AG20443 (cell line): ENCODE data around the gene ATP10D.
"Not testable (repeated sequence)": the region's sequence is repeated elsewhere in the genome, so short reads cannot be mapped to it uniquely, and the experiment has no call there.

Experiments used
- DNase-seq: peaks from one replicate; pipeline ENCODE4 v3.0.0; 2012; ENCODE audit warnings: low spot score, mixed read lengths

ATP10D gene

DNA sequence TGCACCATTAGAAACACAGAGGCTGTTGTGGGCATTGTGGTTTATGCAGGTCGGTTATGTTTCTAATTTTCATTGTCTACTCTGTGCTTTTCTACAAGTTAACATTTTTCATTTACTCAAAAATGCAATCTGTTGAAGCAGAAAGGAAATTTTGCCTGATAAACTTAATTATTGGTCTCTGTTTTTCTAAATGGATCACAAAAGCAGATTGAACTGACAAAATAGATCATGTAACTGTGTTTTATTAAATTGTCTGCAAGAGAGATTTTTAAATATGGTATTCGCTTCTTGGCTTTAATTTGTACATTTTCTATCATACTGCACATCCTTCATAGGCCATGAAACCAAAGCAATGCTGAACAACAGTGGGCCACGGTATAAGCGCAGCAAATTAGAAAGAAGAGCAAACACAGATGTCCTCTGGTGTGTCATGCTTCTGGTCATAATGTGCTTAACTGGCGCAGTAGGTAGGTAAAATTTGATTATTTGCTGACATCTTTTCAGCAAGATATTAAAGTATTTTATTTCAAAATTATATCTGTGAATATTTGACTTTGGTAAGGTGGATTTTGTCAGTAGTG is 50.6 kb downstream of the ATP10D start:
- DNase-seq, result no peak

- no peak for DNase-seq
These were observed 51.9 kb downstream of the ATP10D start for GRCh38 chr4:47536966-47537365.

DNA sequence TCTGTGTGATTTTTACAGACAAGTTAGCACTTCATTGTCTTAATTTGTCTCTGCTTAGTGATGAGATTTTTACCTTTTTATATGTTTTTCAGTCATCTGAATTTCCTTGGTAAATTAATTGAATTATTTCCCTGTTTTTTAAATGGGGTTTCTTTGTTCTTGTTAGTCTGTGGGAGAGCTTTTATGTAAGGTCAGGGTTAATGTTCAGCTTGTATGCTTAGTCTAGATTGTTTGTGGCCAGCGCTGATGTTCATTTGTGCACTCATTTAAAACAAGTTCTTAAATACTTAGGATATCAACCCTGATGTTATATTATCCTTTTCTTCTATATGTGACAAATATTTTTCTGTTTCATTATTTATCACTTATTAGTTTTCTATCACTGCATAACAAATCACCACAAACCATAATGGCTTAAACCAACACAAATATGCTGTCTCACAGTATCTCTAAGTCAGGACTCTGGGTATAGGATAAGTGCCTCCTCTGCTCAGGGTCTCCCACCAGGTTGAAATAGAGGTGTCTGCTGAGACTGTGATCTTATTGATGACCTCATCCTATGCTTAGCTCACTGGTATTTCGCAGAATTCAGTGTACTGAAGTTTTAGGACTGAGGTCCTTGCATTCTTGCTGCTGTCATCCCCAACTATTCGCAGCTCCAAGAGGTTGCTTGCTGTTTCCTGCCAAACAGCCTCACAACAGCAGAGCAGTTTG is 53.2 kb downstream of the ATP10D start:
- DNase-seq, result peak; percentile 20

DNA sequence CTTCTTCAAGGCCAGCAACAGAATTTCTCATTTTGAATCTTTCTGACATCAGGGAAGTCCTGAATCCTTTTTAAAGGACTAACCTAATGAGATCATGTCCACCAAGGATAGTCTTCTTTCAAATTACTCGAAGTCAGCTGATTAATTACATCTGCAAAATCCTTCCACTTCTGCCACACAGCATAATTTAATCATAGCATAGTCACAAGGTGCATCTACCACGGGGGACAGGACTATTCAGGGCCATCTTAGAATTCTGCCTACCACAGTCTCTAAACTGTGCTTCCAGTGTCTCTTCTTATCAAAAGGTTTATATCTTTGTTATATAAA is 53.7 kb downstream of the ATP10D start:
- DNase-seq, result no peak

GRCh38 chr4:47542640-47543039 is 57.6 kb downstream of the ATP10D start:
- not testable (repeated sequence) for DNase-seq

DNA sequence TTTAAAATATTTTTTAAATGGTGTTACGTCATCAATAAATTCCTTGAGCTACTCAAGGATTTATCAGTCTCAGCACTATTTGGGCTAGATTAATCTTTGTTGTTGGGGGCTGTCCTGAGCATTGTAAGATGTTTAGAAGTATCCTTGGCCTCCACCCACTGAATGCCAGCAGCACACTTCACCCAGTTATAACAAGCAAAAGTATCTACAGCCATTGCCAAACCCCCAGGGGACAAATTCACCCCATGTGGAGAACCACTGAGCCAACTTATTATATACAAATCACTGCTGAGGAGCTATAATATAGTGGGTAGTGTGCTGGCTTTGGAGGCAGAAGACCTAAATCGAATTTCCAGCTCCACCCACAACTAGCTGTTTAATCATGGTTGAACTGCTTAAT is 58.3 kb downstream of the ATP10D start:
- DNase-seq, result no peak

- DNase-seq, result not testable (repeated sequence)
These were observed 65.3 kb downstream of the ATP10D start for GRCh38 chr4:47550357-47550756.

GRCh38 chr4:47550899-47551548 is 65.9 kb downstream of the ATP10D start:
- no peak for DNase-seq

DNA sequence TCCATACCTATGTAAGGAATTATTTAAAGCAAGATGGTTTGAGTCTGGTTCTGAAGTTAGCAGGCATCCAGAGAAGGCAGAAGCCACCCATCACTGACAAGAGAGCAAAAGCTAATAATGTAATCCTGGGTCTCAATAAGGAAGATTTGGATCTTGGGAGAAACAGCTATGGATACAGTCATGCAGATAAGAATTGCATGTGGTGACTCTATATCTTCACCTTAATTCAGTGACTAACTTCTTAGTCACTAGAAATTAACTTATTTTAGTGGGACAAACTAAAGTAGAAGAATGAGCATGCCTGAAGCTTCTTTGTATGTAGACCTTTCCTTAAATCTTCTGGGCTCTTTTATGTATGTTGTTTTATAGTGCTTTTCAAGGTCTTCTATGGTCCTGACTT is 66.6 kb downstream of the ATP10D start:
- DNase-seq, result peak; percentile 11

DNA sequence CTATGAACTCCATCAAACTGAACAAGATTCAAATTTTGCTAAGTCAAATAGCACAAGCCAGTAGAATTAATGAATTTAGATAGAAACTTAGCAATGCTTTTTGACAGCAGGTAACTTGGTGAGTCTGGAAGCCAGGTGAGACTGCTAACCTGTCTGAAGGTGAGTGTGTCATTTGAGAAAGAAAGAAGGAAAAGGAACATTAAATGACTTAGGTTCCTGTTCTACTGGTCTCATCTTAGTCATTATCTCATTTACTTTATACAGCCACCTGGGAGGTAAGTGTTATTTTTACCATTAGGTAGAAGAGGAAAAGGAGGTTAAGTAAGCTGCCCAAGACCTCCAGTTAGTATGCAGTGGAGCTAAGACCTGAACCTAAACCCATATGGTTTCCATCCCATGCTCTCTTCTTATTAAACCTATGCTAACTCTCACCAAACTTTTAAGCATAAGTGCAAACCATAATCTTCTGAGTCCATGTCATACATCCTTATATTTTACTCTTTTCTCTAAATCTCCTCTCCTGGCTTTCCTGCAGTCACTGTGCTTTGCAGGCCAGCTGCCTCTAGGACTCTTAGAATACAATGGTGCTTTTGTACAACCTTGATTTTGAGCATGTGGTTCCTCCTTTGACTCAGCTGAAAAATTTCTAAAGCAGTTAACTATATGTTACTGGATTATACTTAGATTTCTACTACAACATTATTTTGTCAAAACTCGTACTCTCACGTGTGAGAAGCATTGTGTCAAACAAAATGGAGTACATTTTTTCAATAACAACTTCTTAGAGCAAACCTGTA is 68.5 kb downstream of the ATP10D start:
- no peak for DNase-seq

GRCh38 chr4:47555920-47556319 is 70.8 kb downstream of the ATP10D start:
- not testable (repeated sequence) for DNase-seq

DNA sequence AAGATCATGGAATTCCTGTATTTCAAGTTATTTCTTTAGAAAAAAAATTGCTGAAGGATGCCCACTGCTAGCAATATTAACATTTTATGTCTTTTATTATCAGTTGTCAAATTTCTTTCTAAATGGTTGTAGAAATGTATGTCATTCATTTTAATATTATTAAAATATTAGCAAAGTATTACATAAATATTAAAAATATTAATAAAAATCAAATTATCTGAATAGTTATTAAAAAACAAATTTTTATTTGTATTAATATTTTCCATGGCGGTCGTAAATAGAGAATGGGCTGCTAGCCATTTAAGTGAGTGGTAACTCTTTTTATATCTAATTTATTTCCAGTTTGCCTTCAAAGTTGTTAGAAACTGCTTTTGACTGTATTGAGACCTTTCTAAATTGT is 72.2 kb downstream of the ATP10D start:
- no peak for DNase-seq

- DNase-seq, result no peak
These were observed 75.6 kb downstream of the ATP10D start for GRCh38 chr4:47560682-47561081.

- DNase-seq, result no peak
These were observed 76.3 kb downstream of the ATP10D start for GRCh38 chr4:47561331-47561730.

GRCh38 chr4:47562297-47562696 is 77.2 kb downstream of the ATP10D start:
- no peak for DNase-seq

- DNase-seq, result no peak
These were observed 81.5 kb downstream of the ATP10D start for GRCh38 chr4:47566566-47566965.

GRCh38 chr4:47566969-47567368 is 81.9 kb downstream of the ATP10D start:
- no peak for DNase-seq

DNA sequence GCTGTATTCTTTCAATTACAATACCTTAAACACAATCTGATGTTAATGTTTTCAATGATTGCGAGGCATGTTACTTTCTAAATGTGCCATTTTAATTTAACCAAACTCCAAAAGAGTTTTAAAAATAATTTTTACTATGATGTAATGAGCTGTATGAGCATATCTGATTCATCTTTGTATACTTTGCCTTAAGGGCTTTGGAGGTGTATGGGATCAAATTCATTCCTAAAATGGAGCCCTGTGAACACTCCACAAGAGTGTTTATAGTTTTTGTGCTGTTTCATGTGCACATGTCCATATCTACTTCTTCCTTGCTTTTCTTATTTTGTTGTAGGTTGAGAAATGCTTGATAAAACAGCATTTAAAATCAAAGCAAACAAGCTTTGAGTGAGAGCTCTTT is 82.4 kb downstream of the ATP10D start:
- DNase-seq, result no peak

GRCh38 chr4:47570816-47571215 is 85.7 kb downstream of the ATP10D start:
- DNase-seq, result no peak

GRCh38 chr4:47572981-47573380 is 87.9 kb downstream of the ATP10D start:
- DNase-seq, result no peak

DNA sequence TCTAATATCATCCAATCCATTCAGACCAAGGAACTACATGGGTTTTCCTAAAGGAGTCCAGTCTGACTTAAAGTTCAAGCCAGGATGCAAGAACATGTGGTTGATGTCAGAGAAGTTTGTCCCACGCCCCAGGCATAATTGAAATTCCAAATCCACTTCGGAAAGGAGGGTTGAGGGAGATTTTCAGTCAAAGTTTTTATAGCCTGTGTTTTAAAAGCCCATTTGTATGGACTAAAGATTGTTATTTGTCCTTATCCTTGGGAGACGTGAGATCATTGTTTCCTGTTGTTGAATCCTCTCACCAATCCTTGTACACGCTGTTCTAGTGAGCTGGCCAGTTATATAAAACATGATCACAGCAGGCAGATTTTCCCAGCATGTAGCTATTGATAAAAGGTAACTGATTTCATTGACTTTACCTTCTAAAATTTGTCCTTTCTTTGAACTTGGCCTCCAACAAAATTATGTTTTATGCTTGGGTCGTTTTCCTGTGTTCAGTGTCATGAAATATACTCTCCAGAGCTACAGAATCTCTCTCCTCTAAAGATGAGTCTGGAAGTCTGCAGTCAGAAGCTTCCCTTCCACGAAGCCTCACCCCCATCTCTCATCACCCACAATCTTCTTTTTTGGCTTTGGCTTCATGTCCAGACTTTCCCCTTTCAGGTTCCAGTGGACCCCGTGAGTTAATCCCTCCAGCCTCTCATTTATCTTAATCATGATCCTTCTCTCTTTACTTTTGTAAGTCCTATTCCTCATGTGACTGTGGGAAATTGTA is 92.9 kb downstream of the ATP10D start:
- peak; percentile 7 for DNase-seq

GRCh38 chr4:47579235-47579634 is 94.2 kb downstream of the ATP10D start:
- no peak for DNase-seq
